Activated CD4-positive, alpha-beta T cell treated with anti-CD3 and anti-CD28 coated beads, Interleukin-2, amount 10 ng/mL, durations not matched to agents 24 days and 14 days (primary cell): ENCODE results near the gene KCNK16. TPM values are rescaled to one million over a fixed set of nuclear protein-coding genes. Genes with fewer than 3 reads are reported as not detected.
A peak's percentile ranks its signal among the peaks of the same experiment; 100 is the strongest.

Experiments
- DNase-seq: peaks from one replicate; pipeline ENCODE4 v3.0.0; 2022
- H3K27ac Mint-ChIP-seq: one replicate; pipeline ENCODE4 v1.8.0; 2022; ENCODE audit warnings: mild to moderate bottlenecking, mixed read lengths
- H3K27me3 Mint-ChIP-seq: one replicate; pipeline ENCODE4 v1.8.0; 2022; ENCODE audit warnings: mixed read lengths
- H3K36me3 Mint-ChIP-seq: one replicate; pipeline ENCODE4 v1.8.0; 2022; ENCODE audit warnings: low read depth, mild to moderate bottlenecking, mixed read lengths
- H3K4me1 Mint-ChIP-seq: one replicate; pipeline ENCODE4 v1.8.0; 2021; ENCODE audit warnings: mixed read lengths
- H3K4me3 Mint-ChIP-seq: one replicate; pipeline ENCODE4 v1.8.0; 2022; ENCODE audit warnings: mild to moderate bottlenecking, moderate library complexity, mixed read lengths
- H3K9me3 Mint-ChIP-seq: one replicate; pipeline ENCODE4 v1.8.0; 2021; ENCODE audit warnings: mixed read lengths
- intact Hi-C: fragments of 100-400 bp; cut with micrococcal nuclease; formaldehyde crosslinking; loops from one replicate; pipeline ENCODE4 v1.15.1; 2023
- total RNA-seq: library from RNA; stranded (reverse); gene quantifications from 2 replicates; pipeline ENCODE4 v1.2.3, GENCODE V29; 2022

The KCNK16 gene
- total RNA-seq, 1 donor from 2014 or later, result not detected

DNA sequence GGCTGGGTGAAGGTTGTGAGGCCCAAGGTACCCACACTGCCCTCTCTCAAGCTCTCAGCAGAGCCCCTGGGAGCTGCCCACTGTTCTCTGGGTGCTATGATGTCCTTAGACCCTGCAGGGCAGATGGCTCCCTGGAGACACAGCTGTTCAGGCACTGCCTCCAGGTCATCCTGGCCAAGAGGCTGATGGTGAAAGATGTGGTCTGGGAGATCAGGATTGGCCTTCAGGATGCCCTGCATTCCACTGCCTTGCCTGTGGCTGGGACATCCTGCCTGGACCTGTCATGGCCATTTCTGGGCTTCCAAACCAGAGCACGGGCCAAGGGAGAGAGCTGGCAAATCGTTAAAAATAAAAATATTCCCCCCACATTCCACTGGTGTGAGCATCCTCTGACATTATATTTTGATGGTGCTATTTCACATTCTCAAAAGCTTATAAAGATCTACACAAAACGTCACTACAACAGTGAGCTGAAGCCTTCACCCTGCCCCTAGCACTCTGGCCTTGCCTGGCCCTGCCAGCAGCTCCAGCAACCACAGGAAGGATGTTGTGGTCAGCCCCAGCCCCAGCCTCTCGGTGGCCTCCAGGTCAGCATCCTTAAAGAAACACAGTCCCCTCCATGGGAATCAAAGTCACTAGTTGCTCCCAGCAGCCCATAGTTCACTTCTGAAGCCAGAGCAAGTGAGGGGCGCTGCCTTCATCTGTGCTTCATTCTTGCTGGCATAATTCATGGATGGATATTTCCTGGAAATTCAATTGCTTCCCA lies 13.5 kb upstream of the KCNK16 start:
- intact Hi-C loops, result no loop called here
- H3K27me3 Mint-ChIP-seq, result peaks cover 40% of the 10 kb centered on the region
- H3K9me3 Mint-ChIP-seq, result no peaks in the 10 kb centered on the region
- H3K36me3 Mint-ChIP-seq, result no peaks in the 10 kb centered on the region
- H3K27ac Mint-ChIP-seq, result no peak overlapping the region
- H3K4me3 Mint-ChIP-seq, result no peak overlapping the region
- DNase-seq, result peak; percentile 69
- H3K4me1 Mint-ChIP-seq, result peaks cover 10% of the 10 kb centered on the region

GRCh38 chr6:39333644-39334438 lies 11.3 kb upstream of the KCNK16 start:
- Mint-ChIP-seq H3K27me3 (peaks cover 31% of the 10 kb centered on the region), H3K4me1 (peaks cover 10% of the 10 kb centered on the region), H3K27ac (no peak overlapping the region), H3K36me3 (no peaks in the 10 kb centered on the region), H3K9me3 (no peaks in the 10 kb centered on the region), H3K4me3 (no peak overlapping the region)
- DNase-seq, result no peak
- intact Hi-C loops, result no loop called here

GRCh38 chr6:39330476-39330875 lies 8.0 kb upstream of the KCNK16 start:
- H3K9me3 Mint-ChIP-seq, result no peaks in the 10 kb centered on the region
- no peak overlapping the region for H3K4me3 Mint-ChIP-seq
- H3K27me3 Mint-ChIP-seq, result peaks cover 16% of the 10 kb centered on the region
- no peaks in the 10 kb centered on the region for H3K36me3 Mint-ChIP-seq
- intact Hi-C loops, result no loop called here
- H3K27ac Mint-ChIP-seq, result no peak overlapping the region
- no peaks in the 10 kb centered on the region for H3K4me1 Mint-ChIP-seq
- no peak for DNase-seq

- peaks cover 16% of the 10 kb centered on the region for H3K27me3 Mint-ChIP-seq
- intact Hi-C loops, result no loop called here
- H3K27ac Mint-ChIP-seq, result no peak overlapping the region
Observed at GRCh38 chr6:39330057-39330456, 7.6 kb upstream of the KCNK16 start.

DNA sequence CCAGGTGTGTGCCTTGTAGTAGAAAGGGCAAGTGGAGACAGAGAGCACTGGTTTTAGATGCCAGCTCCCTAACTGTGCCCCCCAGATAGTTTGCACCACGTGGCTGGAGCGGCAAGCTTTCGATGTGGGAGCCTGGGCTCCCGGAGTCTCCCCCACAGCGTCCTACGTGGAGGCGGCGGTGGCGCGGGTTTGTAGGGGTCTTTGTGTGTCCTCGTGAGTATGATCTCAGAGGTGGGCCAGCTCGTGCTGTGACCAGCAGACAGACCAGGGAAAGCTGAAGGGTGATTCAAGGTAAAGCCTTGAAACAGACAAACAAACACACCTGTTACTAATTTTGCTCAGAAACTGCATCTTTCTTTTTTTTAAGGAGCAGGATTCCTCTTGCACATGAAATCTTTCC lies 5.6 kb upstream of the KCNK16 start:
- H3K9me3 Mint-ChIP-seq, result no peaks in the 10 kb centered on the region
- no peaks in the 10 kb centered on the region for H3K4me1 Mint-ChIP-seq
- H3K36me3 Mint-ChIP-seq, result no peaks in the 10 kb centered on the region
- DNase-seq, result no peak
- H3K27me3 Mint-ChIP-seq, result peaks cover 12% of the 10 kb centered on the region
- intact Hi-C loops, result no loop called here
- H3K4me3 Mint-ChIP-seq, result no peak overlapping the region
- no peak overlapping the region for H3K27ac Mint-ChIP-seq

More at GRCh38 chr6:39330057-39330456, 7.6 kb upstream of the KCNK16 start:
- Mint-ChIP-seq H3K4me3 (no peak overlapping the region), H3K4me1 (no peaks in the 10 kb centered on the region), H3K36me3 (no peaks in the 10 kb centered on the region), H3K9me3 (no peaks in the 10 kb centered on the region)
- no peak for DNase-seq

GRCh38 chr6:39327507-39327906 lies 5.0 kb upstream of the KCNK16 start:
- H3K27ac Mint-ChIP-seq, result no peak overlapping the region
- no peak for DNase-seq
- H3K4me3 Mint-ChIP-seq, result no peak overlapping the region
- H3K4me1 Mint-ChIP-seq, result no peaks in the 10 kb centered on the region
- H3K36me3 Mint-ChIP-seq, result no peaks in the 10 kb centered on the region
- peaks cover 9% of the 10 kb centered on the region for H3K27me3 Mint-ChIP-seq
- intact Hi-C loops, result no loop called here
- H3K9me3 Mint-ChIP-seq, result no peaks in the 10 kb centered on the region

- intact Hi-C loops, result no loop called here
- no peaks in the 10 kb centered on the region for H3K9me3 Mint-ChIP-seq
- no peaks in the 10 kb centered on the region for H3K36me3 Mint-ChIP-seq
- no peak overlapping the region for H3K27ac Mint-ChIP-seq
- H3K27me3 Mint-ChIP-seq, result peaks cover 23% of the 10 kb centered on the region
- no peak for DNase-seq
- H3K4me3 Mint-ChIP-seq, result no peak overlapping the region
- H3K4me1 Mint-ChIP-seq, result no peaks in the 10 kb centered on the region
Observed at GRCh38 chr6:39321761-39322160, 741 bp downstream of the KCNK16 start.

DNA sequence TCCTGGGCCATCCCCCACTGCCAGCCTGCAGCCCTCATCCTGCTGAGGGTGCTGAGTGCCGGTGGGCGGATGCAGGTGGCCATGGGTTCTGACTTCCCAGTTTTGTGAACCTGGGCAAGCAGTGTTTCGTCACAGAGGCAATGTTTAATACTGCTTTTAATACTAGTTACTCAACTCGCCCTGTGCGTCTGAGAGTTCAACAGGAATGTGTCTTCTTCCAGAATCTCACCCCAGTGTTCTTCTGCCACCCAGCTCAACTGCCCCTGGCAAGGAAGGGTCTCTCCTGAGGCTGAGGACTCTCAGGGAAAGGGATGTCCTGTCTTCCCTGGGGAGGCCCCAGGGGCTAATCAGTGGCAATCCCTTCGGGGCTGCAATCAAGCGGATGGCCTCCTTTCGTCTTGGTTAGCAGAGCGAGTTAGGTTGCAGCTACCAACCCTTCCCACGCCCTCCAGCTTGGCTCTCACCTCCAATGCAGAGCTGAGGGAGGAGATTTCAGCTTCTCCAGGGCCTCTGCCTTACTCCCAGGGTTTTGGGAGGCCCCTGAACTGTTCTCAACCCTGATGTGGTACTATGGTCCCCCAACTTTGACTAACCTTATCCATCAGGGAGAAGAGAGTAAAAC lies 2.0 kb downstream of the KCNK16 start:
- H3K9me3 Mint-ChIP-seq, result no peaks in the 10 kb centered on the region
- no peaks in the 10 kb centered on the region for H3K4me1 Mint-ChIP-seq
- H3K36me3 Mint-ChIP-seq, result no peaks in the 10 kb centered on the region
- no peak for DNase-seq
- no peak overlapping the region for H3K27ac Mint-ChIP-seq
- no peak overlapping the region for H3K4me3 Mint-ChIP-seq
- intact Hi-C loops, result no loop called here
- peaks cover 31% of the 10 kb centered on the region for H3K27me3 Mint-ChIP-seq

DNA sequence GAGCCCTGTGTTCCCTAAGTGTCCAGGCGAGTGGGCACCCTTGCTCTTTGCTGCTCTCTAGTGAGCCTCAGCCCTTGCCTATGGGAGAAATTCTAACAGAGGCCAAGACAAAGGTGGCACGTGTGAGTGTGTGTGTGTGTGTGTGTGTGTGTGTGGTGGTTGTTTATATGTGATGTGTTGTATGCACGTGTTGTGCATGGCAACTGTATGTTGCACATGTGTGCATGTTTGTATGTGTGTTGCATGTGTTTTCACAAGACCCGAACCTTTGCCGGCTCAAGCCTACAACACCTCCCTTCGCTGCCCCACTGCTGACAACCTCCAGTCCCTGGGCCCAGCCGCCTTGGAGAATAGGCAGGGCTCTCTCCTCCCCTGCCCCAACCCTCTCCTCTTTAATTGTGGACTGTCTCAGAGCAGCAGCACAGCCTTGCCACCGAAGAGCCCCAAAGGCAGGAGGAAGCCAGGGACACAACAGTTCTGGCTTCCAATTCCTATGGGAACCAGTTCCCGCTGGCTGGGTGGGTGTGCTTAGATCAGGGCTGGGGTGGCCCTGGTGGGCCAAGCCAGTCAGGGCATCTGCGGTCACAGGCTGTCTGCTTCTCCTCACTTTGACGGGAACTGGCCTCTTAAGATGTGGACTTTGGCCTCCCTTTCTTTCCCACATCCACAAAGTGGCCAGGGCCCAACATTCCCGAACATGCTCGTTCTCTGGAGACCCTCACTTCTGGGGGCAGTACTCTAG lies 2.7 kb downstream of the KCNK16 start:
- Mint-ChIP-seq H3K4me1 (no peaks in the 10 kb centered on the region), H3K27me3 (peaks cover 37% of the 10 kb centered on the region), H3K9me3 (no peaks in the 10 kb centered on the region), H3K4me3 (no peak overlapping the region), H3K27ac (no peak overlapping the region), H3K36me3 (no peaks in the 10 kb centered on the region)
- intact Hi-C loops, result no loop called here
- no peak for DNase-seq

DNA sequence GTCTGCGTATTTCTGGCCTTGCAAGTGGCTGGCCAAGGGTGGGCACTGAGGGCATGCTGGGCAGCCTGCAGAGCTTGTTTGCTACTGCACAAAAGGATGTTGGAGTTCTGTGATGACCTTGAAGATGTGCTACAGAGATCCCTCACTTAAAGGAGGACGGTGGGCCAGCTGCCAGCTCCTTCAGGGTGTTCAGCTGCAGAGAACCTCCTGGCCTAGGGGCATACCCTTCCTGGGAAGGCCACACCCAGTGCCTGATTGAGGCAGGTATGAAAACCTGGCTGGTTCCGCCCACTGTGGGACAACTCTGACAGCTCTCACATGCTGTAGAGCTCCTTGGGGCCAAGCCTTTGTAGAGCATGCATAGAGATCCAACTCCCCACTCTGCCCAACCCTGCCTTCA lies 5.2 kb downstream of the KCNK16 start:
- Mint-ChIP-seq H3K4me1 (no peaks in the 10 kb centered on the region), H3K9me3 (no peaks in the 10 kb centered on the region), H3K4me3 (no peak overlapping the region), H3K36me3 (no peaks in the 10 kb centered on the region), H3K27ac (no peak overlapping the region), H3K27me3 (peaks cover 39% of the 10 kb centered on the region)
- intact Hi-C loops, result no loop called here
- DNase-seq, result no peak

DNA sequence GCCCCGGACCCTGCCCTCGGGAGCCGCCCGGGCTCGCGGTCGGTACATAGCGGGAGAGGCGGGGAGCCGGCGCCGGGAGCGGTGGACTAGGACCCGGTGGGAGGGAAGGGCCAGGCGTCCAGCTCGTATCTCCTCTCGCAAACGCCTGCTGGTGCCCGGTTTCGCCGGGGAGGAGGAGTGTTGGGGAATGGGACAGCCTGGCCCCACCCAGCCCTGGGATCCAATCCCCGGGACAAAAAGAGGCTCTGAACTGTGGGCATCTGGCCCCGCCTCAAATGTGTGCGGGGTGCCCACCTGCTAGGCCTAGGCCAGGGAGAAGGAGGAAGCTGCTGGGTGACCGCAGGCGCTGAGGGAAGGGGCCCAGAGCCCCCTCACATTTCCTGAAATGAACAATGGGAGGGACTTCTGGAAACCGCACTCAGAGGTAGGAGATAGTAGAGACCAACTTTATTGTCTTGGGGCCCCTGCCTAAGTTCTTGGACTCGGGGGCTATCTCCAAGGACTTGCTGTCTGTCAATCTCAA lies 8.2 kb downstream of the KCNK16 start, which contains the start of gene KCNK17:
Gene KCNK17, minus strand, starts transcription at position 147 of the 523 bp plus-strand sequence. Its CDS starts 99 bp downstream, at position 48.
- no peak for DNase-seq
- Mint-ChIP-seq H3K27me3 (peaks cover 46% of the 10 kb centered on the region), H3K4me1 (no peaks in the 10 kb centered on the region), H3K4me3 (peak within 1 kb of the TSS; percentile 12), H3K9me3 (no peaks in the 10 kb centered on the region), H3K27ac (no peak within 1 kb of the TSS), H3K36me3 (no peaks in the 10 kb centered on the region)
- intact Hi-C loops, result no loop called here

- Mint-ChIP-seq H3K9me3 (no peaks in the 10 kb centered on the region), H3K4me3 (peak overlapping the region; percentile 12), H3K27me3 (peaks cover 42% of the 10 kb centered on the region), H3K36me3 (no peaks in the 10 kb centered on the region), H3K27ac (no peak overlapping the region), H3K4me1 (no peaks in the 10 kb centered on the region)
- intact Hi-C loops, result no loop called here
- DNase-seq, result no peak
Observed at GRCh38 chr6:39313526-39314272, 8.8 kb downstream of the KCNK16 start.
